CD4-positive, alpha-beta T cell treated with Interleukin-15 for 4 hours (primary cell): ENCODE data around the gene KLRC3.
A peak's percentile ranks its signal among the peaks of the same experiment; 100 is the strongest.
"Not testable (repeated sequence)": the region's sequence is repeated elsewhere in the genome, so short reads cannot be mapped to it uniquely, and the experiment has no call there.

Source experiments
- DNase-seq: peaks from one replicate; pipeline ENCODE4 v3.0.0-alpha.2; 2020; ENCODE audit warnings: low spot score

KLRC3 gene

GRCh38 chr12:10400829-10401228, 19.6 kb downstream of the KLRC3 start:
- no peak for DNase-seq

- no peak for DNase-seq
Observed at GRCh38 chr12:10398168-10398567, 22.2 kb downstream of the KLRC3 start.

- DNase-seq: peak; percentile 76
Observed at GRCh38 chr12:10397296-10397695, 23.1 kb downstream of the KLRC3 start.

GRCh38 chr12:10396176-10396575, 24.2 kb downstream of the KLRC3 start:
- DNase-seq: not testable (repeated sequence)

GRCh38 chr12:10395390-10395998, 24.9 kb downstream of the KLRC3 start:
- DNase-seq: peak; percentile 74

GRCh38 chr12:10394531-10395152, 25.8 kb downstream of the KLRC3 start:
- peak; percentile 52 for DNase-seq

GRCh38 chr12:10393291-10393690, 27.1 kb downstream of the KLRC3 start:
- no peak for DNase-seq

GRCh38 chr12:10392394-10392930, 27.9 kb downstream of the KLRC3 start:
- peak; percentile 41 for DNase-seq

GRCh38 chr12:10390991-10391390, 29.4 kb downstream of the KLRC3 start:
- DNase-seq: not testable (repeated sequence)

GRCh38 chr12:10389904-10390303, 30.5 kb downstream of the KLRC3 start, which contains the start of gene KLRK1:
Gene KLRK1 (minus strand): TSS chr12:10390041. CDS start chr12:10388810, 1,231 bp downstream.
- DNase-seq: no peak

GRCh38 chr12:10388624-10389413, 31.6 kb downstream of the KLRC3 start:
- no peak for DNase-seq

- not testable (repeated sequence) for DNase-seq
Observed at GRCh38 chr12:10387498-10387897, 32.9 kb downstream of the KLRC3 start.

GRCh38 chr12:10386857-10387256, 33.5 kb downstream of the KLRC3 start:
- no peak for DNase-seq

- DNase-seq: no peak
Observed at GRCh38 chr12:10385166-10385613, 35.2 kb downstream of the KLRC3 start.

- DNase-seq: no peak
Observed at GRCh38 chr12:10384191-10384590, 36.2 kb downstream of the KLRC3 start.

GRCh38 chr12:10381928-10382628, 38.3 kb downstream of the KLRC3 start:
- DNase-seq: no peak

- peak; percentile 53 for DNase-seq
Observed at GRCh38 chr12:10378737-10379136, 41.7 kb downstream of the KLRC3 start.

GRCh38 chr12:10374624-10375018, 45.8 kb downstream of the KLRC3 start:
- DNase-seq: no peak

GRCh38 chr12:10372559-10372958, 47.8 kb downstream of the KLRC3 start:
- DNase-seq: no peak

- not testable (repeated sequence) for DNase-seq
Observed at GRCh38 chr12:10371893-10372535, 48.4 kb downstream of the KLRC3 start.
